Brain microvascular endothelial cell (primary cell): Measurements from ENCODE around the gene DDHD1.

Source experiments
- DNase-seq: peaks from one replicate; pipeline ENCODE4 v3.0.0-alpha.2; 2020
- H3K27ac ChIP-seq: fragments of 250-450 bp; sonication (Bioruptor Pico); 2 replicates; pipeline ENCODE4 v1.5.1; 2020; ENCODE audit warnings: mild to moderate bottlenecking, moderate library complexity
- H3K27me3 ChIP-seq: fragments of 250-450 bp; sonication (Bioruptor Pico); replicated peaks from 2 replicates; pipeline ENCODE4 v1.5.1; 2020; ENCODE audit warnings: mild to moderate bottlenecking
- H3K36me3 ChIP-seq: fragments of 250-450 bp; sonication (Bioruptor Pico); replicated peaks from 2 replicates; pipeline ENCODE4 v1.5.1; 2020; ENCODE audit warnings: mild to moderate bottlenecking
- H3K4me3 ChIP-seq: 2 replicates; pipeline ENCODE4 v1.5.1; 2011; ENCODE audit warnings: low read depth, mild to moderate bottlenecking, control low read depth, low read length, moderate library complexity
- in situ Hi-C: cut with HindIII; loops from 2 replicates; pipeline ENCODE4 v1.10.0; 2017; ENCODE audit warnings: low sequenced_read_pairs, low pct_ligation_motif_present
- TF ChIP-seq, protein P1 (sequence below): IDR thresholded peaks from 2 replicates; pipeline ENCODE4 v1.5.1; 2011; ENCODE audit warnings: low read depth, mild to moderate bottlenecking, moderate library complexity, low read length, control low read depth, inconsistent platforms; ENCODE audit errors: missing control alignments

Gene DDHD1

DNA sequence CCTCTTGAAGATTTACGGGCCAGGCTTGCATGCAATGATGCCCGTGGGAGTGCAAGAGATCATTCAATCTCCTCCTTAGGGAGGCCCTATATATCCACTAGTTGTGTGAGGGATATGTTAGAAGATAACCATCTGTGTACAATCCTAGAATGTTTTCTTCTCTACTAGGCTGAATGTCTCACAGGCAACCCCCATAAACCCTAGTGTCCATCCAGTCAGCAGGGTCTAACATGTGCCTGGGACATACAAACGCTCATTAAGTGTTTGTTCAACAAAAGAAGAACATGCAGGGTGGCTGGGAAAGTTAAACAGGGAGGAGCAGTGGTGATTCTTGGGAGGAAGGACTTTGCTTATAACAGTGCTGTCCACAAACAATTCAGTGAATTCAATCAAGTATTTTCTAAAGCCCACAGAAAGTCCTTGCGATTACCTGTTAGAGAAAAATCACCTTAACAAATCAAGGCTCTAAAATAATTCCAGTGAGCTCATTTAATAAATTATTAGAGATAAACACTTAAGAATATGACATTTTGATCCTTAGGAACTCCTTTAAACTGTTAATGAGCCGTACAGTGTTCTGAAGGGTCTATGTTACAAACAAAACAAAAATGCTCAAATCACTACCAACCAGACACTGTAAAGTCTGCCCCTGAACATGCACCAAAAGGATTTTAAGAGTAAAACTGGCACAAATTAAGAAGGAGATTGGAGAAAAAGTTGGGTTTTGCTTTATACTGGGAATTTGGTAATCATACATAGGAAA is 105.6 kb downstream of the DDHD1 start:
- Histone ChIP-seq H3K4me3 (no peak overlapping the region), H3K27me3 (no peaks in the 10 kb centered on the region), H3K36me3 (no peaks in the 10 kb centered on the region), H3K27ac (no peak overlapping the region)
- in situ Hi-C loops, result no loop called here
- no peak for DNase-seq
- TF ChIP-seq, protein P1, sequence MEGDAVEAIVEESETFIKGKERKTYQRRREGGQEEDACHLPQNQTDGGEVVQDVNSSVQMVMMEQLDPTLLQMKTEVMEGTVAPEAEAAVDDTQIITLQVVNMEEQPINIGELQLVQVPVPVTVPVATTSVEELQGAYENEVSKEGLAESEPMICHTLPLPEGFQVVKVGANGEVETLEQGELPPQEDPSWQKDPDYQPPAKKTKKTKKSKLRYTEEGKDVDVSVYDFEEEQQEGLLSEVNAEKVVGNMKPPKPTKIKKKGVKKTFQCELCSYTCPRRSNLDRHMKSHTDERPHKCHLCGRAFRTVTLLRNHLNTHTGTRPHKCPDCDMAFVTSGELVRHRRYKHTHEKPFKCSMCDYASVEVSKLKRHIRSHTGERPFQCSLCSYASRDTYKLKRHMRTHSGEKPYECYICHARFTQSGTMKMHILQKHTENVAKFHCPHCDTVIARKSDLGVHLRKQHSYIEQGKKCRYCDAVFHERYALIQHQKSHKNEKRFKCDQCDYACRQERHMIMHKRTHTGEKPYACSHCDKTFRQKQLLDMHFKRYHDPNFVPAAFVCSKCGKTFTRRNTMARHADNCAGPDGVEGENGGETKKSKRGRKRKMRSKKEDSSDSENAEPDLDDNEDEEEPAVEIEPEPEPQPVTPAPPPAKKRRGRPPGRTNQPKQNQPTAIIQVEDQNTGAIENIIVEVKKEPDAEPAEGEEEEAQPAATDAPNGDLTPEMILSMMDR, result no peak

DNA sequence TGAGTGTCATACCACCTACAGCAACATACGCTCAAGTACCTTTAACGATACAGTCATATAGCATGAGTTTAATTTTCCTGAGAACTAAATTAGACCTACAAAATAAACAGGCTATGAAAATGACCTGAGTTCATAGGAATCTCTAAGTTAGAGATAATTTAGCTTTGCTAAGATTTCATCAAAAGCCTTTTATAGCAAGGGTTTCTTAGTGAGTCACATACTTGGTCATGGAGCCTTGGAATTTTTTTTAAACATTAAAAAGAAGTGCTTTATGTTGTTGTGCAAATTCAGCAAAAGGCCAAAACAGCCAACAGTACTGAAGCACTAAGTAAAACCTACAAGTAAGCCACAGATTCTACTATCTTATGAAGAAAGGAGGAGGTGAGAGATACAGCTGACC is 108.6 kb downstream of the DDHD1 start:
- Histone ChIP-seq H3K36me3 (no peaks in the 10 kb centered on the region), H3K27me3 (no peaks in the 10 kb centered on the region), H3K27ac (peak overlapping the region; percentile 86), H3K4me3 (no peak overlapping the region)
- TF ChIP-seq, protein P1, result no peak
- DNase-seq, result peak; percentile 18
- in situ Hi-C loops, result no loop called here

DNA sequence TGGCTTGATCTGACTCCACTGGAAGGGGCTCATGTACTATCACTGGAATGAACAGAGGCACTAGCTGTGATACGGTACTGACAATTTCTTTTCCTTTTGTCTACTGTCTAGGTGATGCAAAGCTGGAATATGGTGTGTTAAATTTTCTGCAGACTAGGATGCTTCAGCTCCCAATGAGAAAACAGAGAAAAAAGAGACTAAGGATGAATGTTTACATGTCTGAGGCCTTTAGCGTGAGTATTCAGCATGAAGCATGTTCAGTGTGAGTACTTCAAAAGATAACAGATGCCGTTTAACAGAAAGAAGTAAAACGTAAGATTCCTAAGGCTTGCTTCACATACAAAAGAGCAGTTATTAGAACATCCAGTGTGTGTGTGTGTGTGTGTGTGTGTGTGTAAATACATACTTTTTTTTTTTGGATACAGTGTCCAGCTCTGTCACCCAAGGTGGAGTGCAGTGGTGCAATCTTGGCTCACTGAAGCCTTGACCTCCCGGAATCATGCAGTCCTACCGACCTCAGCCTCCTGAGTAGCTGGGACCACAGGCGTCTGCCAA is 110.0 kb downstream of the DDHD1 start:
- Histone ChIP-seq H3K36me3 (no peaks in the 10 kb centered on the region), H3K4me3 (no peak overlapping the region), H3K27ac (peak overlapping the region; percentile 86), H3K27me3 (no peaks in the 10 kb centered on the region)
- TF ChIP-seq, protein P1, result no peak
- no peak for DNase-seq
- in situ Hi-C loops, result no loop called here

DNA sequence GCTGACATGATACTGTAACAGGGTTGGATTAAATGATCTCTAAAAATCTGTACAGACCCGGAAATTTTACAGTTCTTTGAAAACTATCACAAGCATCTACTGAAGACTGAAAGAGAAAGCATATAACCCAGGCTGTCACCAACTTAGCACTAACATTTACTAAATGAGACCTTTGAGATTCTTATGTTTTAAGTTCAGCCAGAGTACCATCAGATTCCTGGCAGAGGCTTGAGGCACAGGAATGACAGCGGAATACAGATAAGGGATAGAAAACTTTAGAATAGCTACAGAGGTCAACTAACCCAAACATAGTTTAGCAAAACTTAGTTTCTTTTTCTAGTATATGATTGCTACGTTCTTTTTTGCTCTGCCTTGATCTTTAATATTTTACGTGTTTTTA is 110.6 kb downstream of the DDHD1 start:
- Histone ChIP-seq H3K27ac (peak overlapping the region; percentile 86), H3K4me3 (no peak overlapping the region), H3K36me3 (no peaks in the 10 kb centered on the region), H3K27me3 (no peaks in the 10 kb centered on the region)
- DNase-seq, result peak; percentile 80
- TF ChIP-seq, protein P1, result no peak
- in situ Hi-C loops, result no loop called here

DNA sequence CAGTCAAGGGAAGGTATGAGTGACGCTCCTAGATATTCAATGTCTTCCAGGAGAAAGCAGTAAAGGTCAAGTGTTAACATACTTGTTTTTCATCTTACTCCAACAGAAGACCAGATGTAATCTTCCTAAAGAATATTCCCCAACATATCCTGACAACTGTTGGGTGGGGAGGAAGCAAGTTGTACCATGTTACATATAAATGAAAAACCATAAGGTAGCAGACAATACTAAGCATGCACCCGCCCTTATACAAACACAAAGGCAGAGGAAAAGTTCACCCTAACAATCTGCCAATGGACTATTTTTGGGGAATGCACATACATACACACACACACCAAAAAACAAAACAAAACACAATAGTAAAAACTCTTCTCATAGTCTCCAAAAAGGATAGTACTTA is 112.1 kb downstream of the DDHD1 start:
- H3K36me3 ChIP-seq, result no peaks in the 10 kb centered on the region
- no peak overlapping the region for H3K4me3 ChIP-seq
- H3K27ac ChIP-seq, result no peak overlapping the region
- in situ Hi-C loops, result no loop called here
- TF ChIP-seq, protein P1, result no peak
- DNase-seq, result no peak
- no peaks in the 10 kb centered on the region for H3K27me3 ChIP-seq
